GF-D8 (cell line): ENCODE data around the gene SNUPN.

Experiments used
- DNase-seq: peaks from one replicate; lab custom pipeline; 2025; lab: John Stamatoyannopoulos, UW

Gene SNUPN

DNA sequence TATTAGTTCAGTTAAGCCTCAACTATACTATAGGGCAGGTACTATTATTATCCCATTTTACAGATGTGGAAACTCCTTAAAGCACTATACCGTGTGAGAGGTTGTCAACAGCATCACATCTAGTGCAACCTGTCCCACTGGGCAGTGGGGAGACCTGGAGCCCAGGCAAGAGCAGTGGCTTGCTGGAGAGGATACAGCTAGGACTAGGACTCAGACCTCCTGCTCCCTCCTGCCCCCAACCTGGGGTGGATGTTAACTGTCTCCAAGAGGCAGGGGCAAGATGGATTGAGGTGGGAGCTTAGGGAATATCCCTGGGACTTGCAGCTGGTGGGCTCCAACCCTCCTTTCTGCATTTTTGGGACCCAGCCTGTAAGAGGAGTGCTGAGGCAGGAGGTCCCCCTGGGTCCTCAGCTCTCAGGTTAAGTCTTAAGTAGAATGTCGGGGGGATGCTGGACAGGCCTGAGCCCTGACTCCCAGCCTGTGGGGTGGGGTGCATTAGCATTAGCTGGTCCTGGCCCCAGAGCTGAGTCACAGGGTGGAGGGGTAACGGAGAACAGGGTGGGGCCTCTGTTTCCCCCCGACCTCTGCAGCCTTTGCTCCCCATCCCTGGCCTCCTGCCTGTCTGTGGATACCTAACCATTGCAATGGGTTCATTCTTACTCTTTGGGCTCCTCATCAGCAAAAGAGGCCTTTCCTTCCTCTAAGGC lies 28.8 kb upstream of the SNUPN start:
- DNase-seq: no peak

DNA sequence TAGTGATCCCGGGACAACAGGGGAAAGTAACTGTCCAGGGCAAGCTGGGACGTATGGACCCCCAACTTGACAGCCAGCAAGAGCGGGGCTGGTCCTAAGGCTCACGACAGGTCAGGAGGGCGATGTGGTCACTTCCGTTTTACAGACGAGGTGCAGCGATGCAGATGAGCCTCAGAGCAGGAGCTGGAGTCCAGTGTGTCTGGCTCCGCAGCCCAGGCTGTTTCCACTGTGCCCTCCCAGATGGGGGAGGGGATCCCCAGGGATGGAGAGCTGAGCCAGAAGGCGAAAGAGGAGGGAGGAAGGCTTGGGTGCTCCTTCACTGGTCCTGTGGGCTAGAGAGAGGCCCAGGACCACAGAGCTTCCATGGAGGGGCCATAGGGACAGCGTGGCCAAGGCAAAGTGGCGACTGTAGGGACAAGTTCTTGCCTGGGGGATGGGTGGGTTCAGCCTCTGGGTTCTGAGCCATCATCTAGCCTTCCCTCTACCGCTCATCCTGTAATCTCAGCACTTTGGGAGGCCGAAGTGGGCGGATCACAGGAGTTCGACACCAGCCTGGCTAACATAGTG lies 27.9 kb upstream of the SNUPN start:
- no peak for DNase-seq

GRCh38 chr15:75651810-75652543 lies 26.5 kb upstream of the SNUPN start:
- no peak for DNase-seq

- DNase-seq: no peak
These were observed 25.6 kb upstream of the SNUPN start for GRCh38 chr15:75650908-75651809.

DNA sequence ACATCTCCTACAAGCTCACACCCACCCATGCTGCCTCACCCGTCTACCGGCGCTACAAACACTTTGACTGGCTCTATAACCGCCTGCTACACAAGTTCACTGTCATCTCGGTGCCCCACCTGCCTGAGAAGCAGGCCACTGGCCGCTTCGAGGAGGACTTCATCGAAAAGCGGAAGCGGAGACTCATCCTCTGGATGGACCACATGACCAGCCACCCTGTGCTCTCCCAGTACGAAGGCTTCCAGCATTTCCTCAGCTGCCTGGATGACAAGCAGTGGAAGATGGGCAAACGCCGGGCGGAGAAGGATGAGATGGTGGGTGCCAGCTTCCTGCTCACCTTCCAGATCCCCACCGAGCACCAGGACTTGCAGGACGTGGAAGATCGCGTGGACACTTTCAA lies 24.3 kb upstream of the SNUPN start:
- no peak for DNase-seq

GRCh38 chr15:75649045-75649761 lies 23.7 kb upstream of the SNUPN start:
- DNase-seq: no peak

DNA sequence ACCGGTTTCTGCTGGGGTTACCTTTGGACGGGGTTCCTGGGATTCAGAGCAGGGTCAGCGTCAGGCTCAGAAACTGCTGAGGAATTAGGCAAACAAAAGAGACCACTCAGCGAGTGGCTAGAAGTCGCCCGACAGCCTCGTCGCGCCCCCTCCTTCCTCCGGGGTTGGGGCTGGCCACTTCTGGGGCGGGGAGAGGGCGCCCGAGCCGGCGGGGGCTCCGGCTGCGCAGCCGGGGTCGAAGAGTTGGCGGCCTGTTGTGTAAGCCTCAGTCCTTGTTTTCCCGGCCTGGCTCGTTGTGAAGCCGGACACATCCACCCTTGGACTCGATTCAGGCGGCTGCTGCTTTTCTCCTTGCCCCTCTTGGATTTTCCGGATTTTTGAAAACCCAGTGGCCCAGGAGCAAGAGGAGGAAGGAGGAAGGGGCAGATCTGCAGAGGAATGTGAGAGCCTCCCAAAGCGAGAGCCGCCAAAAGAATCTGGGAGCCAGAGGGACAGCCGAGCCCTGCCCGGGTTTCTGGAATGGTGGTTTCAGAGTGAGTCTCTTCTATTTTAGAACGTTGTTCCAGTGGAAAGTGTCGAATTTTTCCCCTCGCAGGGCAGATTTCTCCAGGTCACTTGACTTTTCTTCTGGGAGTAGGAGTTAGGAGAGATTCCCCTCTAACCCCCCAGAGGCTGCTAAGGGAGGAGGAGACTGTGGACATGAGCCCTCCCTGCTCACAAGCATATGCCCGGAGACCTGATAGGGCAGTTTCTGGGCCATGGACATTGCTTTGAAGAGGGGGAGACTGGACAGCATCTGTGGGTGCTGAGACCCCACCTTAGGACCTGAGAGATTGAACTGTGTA lies 22.9 kb upstream of the SNUPN start:
- no peak for DNase-seq

GRCh38 chr15:75647370-75648155 lies 22.0 kb upstream of the SNUPN start, which contains the start of gene SNX33:
TSS of gene SNX33 (plus strand) at chr15:75647912. CDS start at chr15:75649103, 1,191 bp downstream.
- DNase-seq: no peak

- no peak for DNase-seq
These were observed 21.4 kb upstream of the SNUPN start for GRCh38 chr15:75646944-75647364.

DNA sequence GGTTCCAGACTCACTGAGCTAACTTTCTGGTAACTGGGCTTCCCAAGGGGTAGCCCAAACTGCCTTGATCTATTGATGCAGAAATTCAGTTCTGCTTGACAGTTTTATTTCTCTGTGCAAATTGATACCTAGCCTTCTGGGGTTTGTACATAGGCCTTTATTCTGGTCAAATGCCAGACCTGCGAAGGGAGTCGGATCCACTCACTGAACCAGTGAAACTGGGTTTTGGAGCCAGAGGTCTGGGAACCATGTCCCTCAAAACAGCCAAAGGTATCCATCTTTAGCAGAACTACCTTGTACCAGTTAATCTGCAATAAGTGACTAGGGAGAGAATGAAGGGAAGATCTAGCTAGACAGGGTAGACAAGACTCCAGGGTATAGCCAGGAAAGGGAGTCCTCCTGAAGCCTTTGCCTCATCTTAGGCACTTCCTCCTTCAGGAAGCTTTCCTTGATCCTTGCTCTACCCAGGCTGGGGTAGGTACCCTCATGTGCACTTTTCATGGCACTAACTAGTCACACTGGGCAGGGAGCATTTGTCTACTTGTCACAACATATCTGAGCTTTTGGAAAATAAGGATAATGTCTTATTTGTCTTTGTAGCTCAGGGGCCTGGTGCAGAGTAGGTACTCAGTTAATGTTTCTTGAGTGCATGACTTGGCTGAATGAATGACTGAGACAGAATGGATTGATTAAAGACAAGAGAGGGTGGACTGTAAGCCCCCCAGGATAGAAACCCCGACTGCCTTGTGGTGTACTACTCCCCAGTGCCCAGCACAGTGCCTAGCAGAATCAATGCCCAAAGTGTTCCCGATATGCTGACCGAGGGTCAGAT lies 20.8 kb upstream of the SNUPN start:
- DNase-seq: no peak

- no peak for DNase-seq
These were observed 18.9 kb upstream of the SNUPN start for GRCh38 chr15:75644376-75644775.

DNA sequence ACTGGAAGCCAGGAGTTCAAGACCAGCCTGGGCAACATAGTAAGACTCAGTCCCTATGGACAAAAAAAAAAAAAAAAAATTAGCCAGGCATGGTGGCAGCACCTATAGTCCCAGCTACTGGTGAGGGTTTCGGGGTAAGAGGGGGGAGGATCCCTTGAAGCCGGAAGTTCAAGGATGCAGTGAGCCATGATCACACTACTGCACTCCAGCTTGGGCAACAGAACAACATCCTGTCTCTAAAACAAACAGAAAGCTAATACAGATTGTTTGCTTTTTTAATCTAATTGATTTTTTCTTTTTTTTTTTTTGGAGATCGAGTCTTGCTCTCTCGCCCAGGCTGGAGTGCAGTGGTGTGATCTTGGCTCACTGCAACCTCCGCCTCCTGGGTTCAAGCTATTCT lies 16.1 kb upstream of the SNUPN start:
- DNase-seq: no peak

- no peak for DNase-seq
These were observed 15.6 kb upstream of the SNUPN start for GRCh38 chr15:75641179-75641503.

DNA sequence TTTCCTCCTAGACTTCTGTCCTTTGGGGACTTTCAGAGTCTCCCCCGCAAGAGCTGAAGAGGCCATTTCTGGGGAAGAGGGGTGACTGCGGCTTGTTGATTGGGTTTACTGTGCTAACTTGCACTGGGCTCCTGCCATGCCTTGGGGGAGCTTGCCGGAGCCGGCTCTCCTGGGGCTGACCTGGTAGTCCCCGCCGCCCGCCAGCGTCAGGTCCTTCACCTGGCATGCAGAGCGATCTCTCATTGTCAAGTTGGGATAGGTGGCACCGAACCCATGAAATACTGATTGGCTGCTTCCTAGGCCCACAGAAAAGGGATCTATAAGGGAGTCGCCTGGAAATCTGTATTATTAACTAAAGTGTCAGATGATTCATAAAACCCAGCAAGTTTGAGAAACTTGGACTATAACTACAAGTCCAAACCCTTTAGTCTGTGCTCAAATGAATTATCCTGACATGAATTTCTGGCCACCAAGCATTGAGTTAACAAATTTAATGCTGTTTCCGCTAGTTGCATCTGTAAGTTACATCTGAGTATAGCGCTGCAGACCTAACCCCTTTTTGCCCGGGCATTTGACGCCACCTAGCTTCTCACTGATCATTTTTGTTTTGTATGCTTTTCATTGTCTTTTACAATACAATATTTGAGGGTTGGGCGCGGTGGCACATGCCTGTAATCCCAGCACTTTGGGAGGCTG lies 15.1 kb upstream of the SNUPN start:
- peak; percentile 50 for DNase-seq

DNA sequence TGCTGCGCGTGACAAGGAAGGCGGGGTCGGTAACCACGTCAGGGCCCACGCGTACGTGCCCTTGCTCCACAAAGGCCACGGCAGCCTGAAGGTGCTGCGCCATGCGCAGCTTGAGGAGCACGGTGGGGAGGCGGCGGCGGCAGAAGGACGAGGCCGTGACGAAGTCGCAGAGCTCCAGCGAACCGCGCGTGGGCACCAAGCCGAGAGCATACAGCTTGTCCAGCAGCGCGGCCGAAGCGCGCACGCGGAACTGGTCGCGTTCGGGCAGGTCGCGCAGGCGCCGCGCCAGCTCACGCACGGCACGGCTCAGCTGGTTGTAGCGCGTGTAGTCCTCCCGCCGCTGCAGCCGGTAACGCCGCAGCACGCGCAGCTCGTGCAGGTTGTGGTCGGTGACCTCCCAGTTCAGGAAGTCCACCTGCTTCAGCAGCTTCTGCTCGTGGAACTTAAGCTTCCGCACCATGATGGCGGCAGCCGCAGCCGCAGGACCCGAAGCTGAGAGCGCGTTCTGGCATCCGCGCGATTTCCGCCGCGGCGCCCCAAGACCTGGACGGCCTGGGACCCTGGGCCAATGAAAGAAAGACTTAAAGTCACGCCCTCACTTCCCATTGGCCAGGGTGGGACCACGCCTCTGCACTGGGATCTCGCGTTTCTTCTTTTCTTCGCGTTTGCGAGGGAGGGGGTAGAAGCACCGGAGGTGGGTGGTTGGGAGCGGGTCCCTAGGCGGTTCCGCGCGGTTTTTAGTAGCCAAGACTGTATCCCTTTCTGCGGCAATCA lies 14.4 kb upstream of the SNUPN start, which contains the start of gene IMP3:
IMP3 (minus strand) TSS at position 516 of the 774 bp plus-strand sequence; CDS start at position 460, 56 bp downstream.
- DNase-seq: peak; percentile 94

- DNase-seq: no peak
These were observed 13.7 kb upstream of the SNUPN start for GRCh38 chr15:75639191-75639708.
